HepG2 (cell line): ENCODE data around the gene BAG5. TPM values are rescaled to one million over a fixed set of nuclear protein-coding genes. Genes with fewer than 3 reads are reported as not detected.

Source experiments
- DMAP1 ChIP-seq: IDR thresholded peaks from 2 replicates; pipeline ENCODE4 v1.6.1; 2016
- FIP1L1 ChIP-seq: fragments of 200-400 bp; formaldehyde crosslinking; IDR thresholded peaks from 2 replicates; pipeline ENCODE4 v1.6.1; 2018; ENCODE audit warnings: low read depth, mild to moderate bottlenecking, low read length, moderate library complexity, borderline replicate concordance; ENCODE audit not compliant: insufficient read depth
- KLF13 ChIP-seq: sonication (generic); formaldehyde crosslinking; IDR thresholded peaks from 2 replicates; pipeline ENCODE4 v1.4.0; 2020; ENCODE audit warnings: mild to moderate bottlenecking, missing genetic modification reagents
- KLF9 ChIP-seq: IDR thresholded peaks from 2 replicates; pipeline ENCODE4 v1.6.1; 2016; ENCODE audit warnings: low read depth
- NAIF1 ChIP-seq: sonication (generic); formaldehyde crosslinking; IDR thresholded peaks from 2 replicates; pipeline ENCODE4 v1.5.0; 2020; ENCODE audit warnings: mild to moderate bottlenecking, missing genetic modification reagents, borderline replicate concordance
- NFATC3 ChIP-seq: sonication (generic); formaldehyde crosslinking; IDR thresholded peaks from 2 replicates; pipeline ENCODE4 v1.5.1; 2020; ENCODE audit warnings: mild to moderate bottlenecking, missing genetic modification reagents
- NKX3-1 ChIP-seq: sonication (generic); formaldehyde crosslinking; IDR thresholded peaks from 2 replicates; pipeline ENCODE4 v1.5.0; 2020; ENCODE audit warnings: missing genetic modification reagents
- RERE ChIP-seq: IDR thresholded peaks from 2 replicates; pipeline ENCODE4 v1.6.1; 2016; ENCODE audit warnings: low read depth, missing genetic modification reagents, missing compliant biosample characterization
- SIX1 ChIP-seq: sonication (generic); formaldehyde crosslinking; IDR thresholded peaks from 2 replicates; pipeline ENCODE4 v1.4.0; 2020; ENCODE audit warnings: missing genetic modification reagents, borderline replicate concordance
- TCF12 ChIP-seq, 2 experiments: fragments of 450-650 bp in 1 of 2; sonication (generic) in 1 of 2; formaldehyde crosslinking in 1 of 2; IDR thresholded peaks; 2 replicates each; pipeline versions ENCODE4 v1.6.1 to v1.8.0; 2017 to 2022; ENCODE audit warnings: antibody characterized with exemption in 1 of 2, mild to moderate bottlenecking in 1 of 2, missing genetic modification reagents in 1 of 2, moderate library complexity in 1 of 2
- THAP7 ChIP-seq: sonication (generic); formaldehyde crosslinking; IDR thresholded peaks from 2 replicates; pipeline ENCODE4 v1.8.1; 2023; ENCODE audit warnings: mild to moderate bottlenecking, missing genetic modification reagents
- THAP9 ChIP-seq: sonication (generic); formaldehyde crosslinking; IDR thresholded peaks from 2 replicates; pipeline ENCODE4; 2020; ENCODE audit warnings: missing genetic modification reagents, mild to moderate bottlenecking, borderline replicate concordance
- ZEB1 ChIP-seq: IDR thresholded peaks from 2 replicates; pipeline ENCODE4 v1.6.1; 2012; ENCODE audit warnings: mild to moderate bottlenecking, low read depth, inconsistent platforms; ENCODE audit not compliant: insufficient replicate concordance
- ZNF12 ChIP-seq: sonication (generic); formaldehyde crosslinking; IDR thresholded peaks from 2 replicates; pipeline ENCODE4 v1.5.0; 2020; ENCODE audit warnings: missing genetic modification reagents
- ZNF605 ChIP-seq: sonication (generic); formaldehyde crosslinking; IDR thresholded peaks from 2 replicates; pipeline ENCODE4 v1.8.0; 2022; ENCODE audit warnings: mild to moderate bottlenecking, missing genetic modification reagents
- ZNF749 ChIP-seq: sonication (generic); formaldehyde crosslinking; IDR thresholded peaks from 2 replicates; pipeline ENCODE4 v1.8.0; 2022; ENCODE audit warnings: mild to moderate bottlenecking, missing genetic modification reagents, moderate library complexity, borderline replicate concordance
- ZNF75D ChIP-seq: sonication (generic); formaldehyde crosslinking; IDR thresholded peaks from 2 replicates; pipeline ENCODE4 v1.8.1; 2023; ENCODE audit warnings: missing genetic modification reagents, mild to moderate bottlenecking, borderline replicate concordance
- ZUFSP ChIP-seq: sonication (generic); formaldehyde crosslinking; IDR thresholded peaks from 2 replicates; pipeline ENCODE4 v1.9.0; 2021; ENCODE audit warnings: missing genetic modification reagents, mild to moderate bottlenecking, borderline replicate concordance
- polyA plus RNA-seq, 8 experiments: library from polyadenylated mRNA; depleted of rRNA in 3 of 8; stranded (reverse) in 7 of 8; unstranded in 1 of 8; fragments of >200 nt; fragmentation: Illumina TruSeq in 4 of 8; extraction: Trizol in 4 of 8; gene quantifications; 2 replicates each; pipeline versions ENCODE4 v1.2.1 to v1.2.3, GENCODE V29; 2011 to 2016; ENCODE audit warnings: low read depth in 4 of 8, missing spikeins in 1 of 8, mixed read lengths in 1 of 8; ENCODE audit not compliant: insufficient read depth in 1 of 8
- total RNA-seq, 5 experiments: library from RNA; depleted of rRNA; stranded (reverse); fragments of >200 nt; fragmentation: Illumina TruSeq; extraction: Trizol; gene quantifications; 2 replicates each; pipeline ENCODE4 v1.2.3, GENCODE V29; 2016; ENCODE audit warnings: low read depth in 1 of 5

Gene BAG5
- total and polyA plus RNA-seq, 2 of the 13 experiments (the other 11 are each of a cell fraction or from before 2014, with no cell fraction given), result 3.5 to 21.0 TPM

GRCh38 chr14:103562429-103563225 lies at the start of gene BAG5, which contains the start of gene COA8 (continued):
- TF ChIP-seq FIP1L1 (no peak), ZNF749 (CRISPR knock-in tag) (no peak), NFATC3 (CRISPR knock-in tag) (no peak), NKX3-1 (CRISPR knock-in tag) (no peak), SIX1 (CRISPR knock-in tag) (no peak), NAIF1 (CRISPR knock-in tag) (no peak), THAP7 (CRISPR knock-in tag) (no peak; the same call in 1 of the 2 replicates), KLF9 (CRISPR knock-in tag) (0 out of 2 replicates have a peak, but pooled peaks have one; percentile 58), KLF13 (CRISPR knock-in tag) (no peak), DMAP1 (CRISPR knock-in tag) (peak; percentile 80), TCF12 (IDR thresholded peaks at IDR 0.05) (no peak), TCF12 (CRISPR knock-in tag; IDR thresholded peaks at IDR 0.05) (no peak), ZNF12 (CRISPR knock-in tag) (no peak), ZNF605 (CRISPR knock-in tag) (no peak; the same call in 1 of the 2 replicates), ZEB1 (peak; percentile 30), ZNF75D (CRISPR knock-in tag) (no peak), RERE (CRISPR knock-in tag) (no peak), THAP9 (peak; percentile 43; the same call in 1 of the 2 replicates), ZUFSP (CRISPR knock-in tag) (no peak)
